AG04450 (cell line): Measurements from ENCODE around the gene SRGN. TPM values are rescaled to one million over a fixed set of nuclear protein-coding genes. Genes with fewer than 3 reads are reported as not detected.

Source experiments
- CTCF ChIA-PET: fragments of 300-600, 350-600 bp; formaldehyde crosslinking; extraction: SDS; loops from one replicate; lab custom pipeline; 2022; ENCODE audit warnings: antibody characterized with exemption, inconsistent platforms; lab: Charles Lee
- POLR2A ChIA-PET: fragments of 350-600 bp; formaldehyde crosslinking; extraction: SDS; loops from one replicate; lab custom pipeline; 2021; ENCODE audit warnings: antibody characterized with exemption, inconsistent platforms; lab: Yijun Ruan, JAX
- DNase-seq: peaks from one replicate; pipeline ENCODE4 v3.0.0-alpha.2; 2011; ENCODE audit warnings: low read depth, low spot score
- H3K27ac ChIP-seq: one replicate; pipeline ENCODE4 v1.5.1; 2012; ENCODE audit warnings: low read depth, low read length, control low read depth
- H3K27me3 ChIP-seq: one replicate; pipeline ENCODE4 v1.6.0; 2012; ENCODE audit warnings: low read length; ENCODE audit not compliant: control insufficient read depth, insufficient read depth
- H3K4me3 ChIP-seq: 2 replicates; pipeline ENCODE4 v1.5.1; 2011; ENCODE audit warnings: mild to moderate bottlenecking, low read depth, low read length, control low read depth
- H3K9me3 ChIP-seq: 2 replicates; pipeline ENCODE4 v1.5.1; 2012; ENCODE audit warnings: low read length; ENCODE audit not compliant: control insufficient read depth, insufficient read depth
- CTCF ChIP-seq: IDR thresholded peaks from 2 replicates; pipeline ENCODE4 v1.5.1; 2011; ENCODE audit warnings: low read depth, low read length, control low read depth, inconsistent platforms
- polyA plus RNA-seq: library from polyadenylated mRNA; depleted of rRNA; stranded (reverse); fragments of >200 nt; gene quantifications from 2 replicates; pipeline ENCODE4 v1.2.3, GENCODE V29; 2011

The SRGN gene
- polyA plus RNA-seq, 1 experiment = 154 TPM

DNA sequence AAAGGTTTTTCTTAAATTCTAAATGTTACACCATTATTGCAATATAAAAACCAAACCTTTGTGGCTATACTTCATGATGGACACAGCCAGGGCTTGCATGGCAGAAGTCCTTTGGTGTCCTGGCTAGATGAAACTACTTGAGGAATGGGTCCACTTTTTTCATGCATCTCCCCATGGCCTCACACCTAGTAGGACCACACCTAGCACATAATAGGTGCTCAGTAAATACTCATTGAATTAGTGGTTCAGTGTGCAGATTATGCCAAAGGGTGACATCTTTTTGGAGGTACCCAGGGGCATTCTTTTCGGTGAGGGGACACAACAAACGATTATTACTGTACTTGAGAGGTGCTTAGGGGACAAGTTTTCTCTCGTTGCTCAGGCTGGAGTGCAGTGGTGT is 20.7 kb upstream of the SRGN start:
- Histone ChIP-seq H3K27me3 (no peaks in the 10 kb centered on the region), H3K9me3 (no peaks in the 10 kb centered on the region), H3K27ac (no peak overlapping the region), H3K4me3 (no peak overlapping the region)
- no peak for TF ChIP-seq CTCF
- CTCF ChIA-PET = no interaction called here
- DNase-seq = no peak
- POLR2A ChIA-PET = no interaction called here

DNA sequence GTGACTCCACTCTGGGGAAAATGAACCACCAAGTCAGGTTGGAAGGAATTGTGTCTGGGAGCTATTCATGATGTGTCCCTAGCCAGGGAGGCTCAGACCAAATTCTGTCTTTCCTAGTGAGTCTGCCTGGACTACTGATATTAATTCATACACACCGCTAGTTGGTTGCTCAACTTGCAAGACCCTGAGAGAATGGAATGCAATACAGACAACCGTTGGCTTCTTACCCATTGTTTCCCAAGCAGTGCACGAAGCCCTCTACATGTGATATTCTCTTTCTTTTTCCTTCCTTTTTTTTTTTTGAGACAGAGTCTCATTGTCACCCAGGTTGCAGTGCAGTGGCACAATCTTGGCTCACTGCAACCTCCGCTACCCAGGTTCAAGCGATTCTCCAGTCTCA is 19.4 kb upstream of the SRGN start:
- CTCF ChIA-PET = no interaction called here
- H3K27me3 ChIP-seq = no peaks in the 10 kb centered on the region
- POLR2A ChIA-PET = no interaction called here
- H3K27ac ChIP-seq = no peak overlapping the region
- H3K9me3 ChIP-seq = no peaks in the 10 kb centered on the region
- no peak for DNase-seq
- no peak for TF ChIP-seq CTCF
- no peak overlapping the region for H3K4me3 ChIP-seq

GRCh38 chr10:69069090-69070042 is 18.5 kb upstream of the SRGN start:
- no peak overlapping the region for H3K4me3 ChIP-seq
- H3K27me3 ChIP-seq = no peaks in the 10 kb centered on the region
- no peaks in the 10 kb centered on the region for H3K9me3 ChIP-seq
- DNase-seq = no peak
- CTCF ChIA-PET = no interaction called here
- H3K27ac ChIP-seq = no peak overlapping the region
- TF ChIP-seq CTCF = no peak
- POLR2A ChIA-PET = no interaction called here

DNA sequence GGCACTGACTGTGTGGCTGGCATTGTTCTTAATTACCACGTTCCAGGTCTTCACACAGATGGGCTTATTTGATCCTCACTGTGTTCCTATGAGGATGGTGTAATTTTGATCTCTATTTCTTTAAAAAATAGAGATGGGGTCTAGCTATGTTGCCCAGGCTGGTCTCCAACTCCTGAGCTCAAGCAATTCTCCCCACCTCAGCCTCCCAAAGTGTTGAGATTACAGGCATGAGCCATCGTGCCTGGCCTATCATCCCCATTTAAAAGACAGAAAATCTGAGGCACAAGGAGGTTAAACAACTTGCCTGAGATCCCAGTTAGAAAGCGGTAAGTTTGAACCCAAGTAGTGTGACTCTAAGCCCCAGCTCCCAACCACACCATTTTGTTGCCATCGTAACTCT is 17.0 kb upstream of the SRGN start:
- no peak for TF ChIP-seq CTCF
- POLR2A ChIA-PET = no interaction called here
- H3K27me3 ChIP-seq = no peaks in the 10 kb centered on the region
- CTCF ChIA-PET = no interaction called here
- no peak overlapping the region for H3K27ac ChIP-seq
- no peak overlapping the region for H3K4me3 ChIP-seq
- DNase-seq = no peak
- no peaks in the 10 kb centered on the region for H3K9me3 ChIP-seq

- no peak for TF ChIP-seq CTCF
- ChIA-PET CTCF (interaction anchor here (0.6 kb wide), 1 partner anchor 22 kb away, joined by 3 read pairs; no protein-coding TSS in a partner anchor), POLR2A (no interaction called here)
- Histone ChIP-seq H3K27me3 (no peaks in the 10 kb centered on the region), H3K4me3 (no peak overlapping the region), H3K27ac (no peak overlapping the region), H3K9me3 (no peaks in the 10 kb centered on the region)
- no peak for DNase-seq
Measured at GRCh38 chr10:69071610-69072009, 16.3 kb upstream of the SRGN start.
